Measurements from ENCODE around the gene PDIA4.

DNA sequence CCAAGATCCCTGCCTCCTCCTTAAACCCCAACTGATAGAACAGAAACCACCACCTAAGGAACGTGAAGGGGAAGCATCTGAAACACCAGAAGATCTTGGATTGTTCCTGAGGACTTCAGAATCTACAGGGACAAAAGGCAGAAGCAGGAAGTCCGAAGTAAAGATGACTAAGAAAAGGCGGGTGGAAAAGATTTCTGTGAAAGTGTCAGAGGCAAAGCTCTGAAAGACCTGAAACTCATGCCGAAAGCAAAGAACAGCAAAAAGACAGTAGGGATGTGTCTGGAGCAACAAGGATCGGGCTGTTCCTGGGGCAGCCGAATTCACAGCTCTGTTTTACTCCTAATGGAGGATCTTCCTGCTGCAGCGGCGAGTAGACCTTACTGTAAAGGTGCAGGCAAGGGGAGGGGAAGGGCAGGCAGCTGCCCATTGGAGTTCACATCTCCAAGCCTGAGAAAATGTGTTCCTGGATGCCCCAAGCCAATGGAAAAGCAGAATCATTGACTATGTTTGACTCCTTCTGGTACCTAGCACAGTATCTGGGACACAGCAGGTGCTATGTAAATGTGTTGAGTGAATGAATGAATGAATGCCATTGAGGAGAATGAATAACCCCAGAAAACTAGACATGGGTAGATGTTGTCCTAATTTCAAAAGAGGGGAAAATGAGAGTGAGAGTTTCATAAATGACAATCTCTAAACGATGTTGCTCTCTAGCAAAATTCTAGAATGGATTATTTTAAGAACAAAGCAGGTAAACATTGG lies 40.4 kb downstream of the PDIA4 start:
- TF ChIP-seq POLR2A (IDR thresholded peaks at IDR 0.05; ENCODE audit: low read length), result no peak
- TF ChIP-seq GATA1 (IDR thresholded peaks at IDR 0.05; ENCODE audit: low read depth, low read length), result no peak

All from erythroblast (primary cell).